Ishikawa (cell line): ENCODE results near the gene CDH24.

Experiments
- CEBPB ChIP-seq: IDR thresholded peaks from 2 replicates; pipeline ENCODE4 v1.6.1; 2012
- CREB1 ChIP-seq: IDR thresholded peaks from 2 replicates; pipeline ENCODE4 v1.6.1; 2012; ENCODE audit warnings: low read depth
- EGR1 ChIP-seq: IDR thresholded peaks from 2 replicates; pipeline ENCODE4 v1.6.1; 2012
- EP300 ChIP-seq: IDR thresholded peaks from 2 replicates; pipeline ENCODE4 v1.6.1; 2012; ENCODE audit warnings: borderline replicate concordance
- FOXM1 ChIP-seq: IDR thresholded peaks from 2 replicates; pipeline ENCODE4 v1.6.1; 2012; ENCODE audit warnings: low read depth, borderline replicate concordance
- MAX ChIP-seq: IDR thresholded peaks from 2 replicates; pipeline ENCODE4 v1.6.1; 2012
- NFIC ChIP-seq: IDR thresholded peaks from 2 replicates; pipeline ENCODE4 v1.6.1; 2012
- RAD21 ChIP-seq: IDR thresholded peaks from 2 replicates; pipeline ENCODE4 v1.6.1; 2012; ENCODE audit warnings: low read depth
- TAF1 ChIP-seq: IDR thresholded peaks from 2 replicates; pipeline ENCODE4 v1.6.1; 2012; ENCODE audit warnings: low read depth, mild to moderate bottlenecking
- TCF12 ChIP-seq: IDR thresholded peaks from 2 replicates; pipeline ENCODE4 v1.6.1; 2012; ENCODE audit warnings: low read depth
- TEAD4 ChIP-seq: IDR thresholded peaks from 2 replicates; pipeline ENCODE4 v1.6.1; 2012
- USF1 ChIP-seq: IDR thresholded peaks from 2 replicates; pipeline ENCODE4 v1.6.1; 2012
- YY1 ChIP-seq: IDR thresholded peaks from 2 replicates; pipeline ENCODE4 v1.6.1; 2012; ENCODE audit warnings: low read depth
- ZBTB7A ChIP-seq: IDR thresholded peaks from 2 replicates; pipeline ENCODE4 v1.6.1; 2012; ENCODE audit warnings: low read depth
- TF ChIP-seq, protein P1 (sequence below): IDR thresholded peaks from 2 replicates; pipeline ENCODE4 v1.6.1; 2012; ENCODE audit warnings: low read depth, mild to moderate bottlenecking

Gene CDH24

GRCh38 chr14:23074906-23075305 is 17.6 kb upstream of the CDH24 start:
- TF ChIP-seq MAX (no peak), YY1 (no peak), USF1 (no peak), FOXM1 (no peak), ZBTB7A (no peak), TCF12 (no peak), TAF1 (no peak), CREB1 (no peak), RAD21 (no peak), NFIC (no peak), EGR1 (no peak)
- TF ChIP-seq, protein P1, sequence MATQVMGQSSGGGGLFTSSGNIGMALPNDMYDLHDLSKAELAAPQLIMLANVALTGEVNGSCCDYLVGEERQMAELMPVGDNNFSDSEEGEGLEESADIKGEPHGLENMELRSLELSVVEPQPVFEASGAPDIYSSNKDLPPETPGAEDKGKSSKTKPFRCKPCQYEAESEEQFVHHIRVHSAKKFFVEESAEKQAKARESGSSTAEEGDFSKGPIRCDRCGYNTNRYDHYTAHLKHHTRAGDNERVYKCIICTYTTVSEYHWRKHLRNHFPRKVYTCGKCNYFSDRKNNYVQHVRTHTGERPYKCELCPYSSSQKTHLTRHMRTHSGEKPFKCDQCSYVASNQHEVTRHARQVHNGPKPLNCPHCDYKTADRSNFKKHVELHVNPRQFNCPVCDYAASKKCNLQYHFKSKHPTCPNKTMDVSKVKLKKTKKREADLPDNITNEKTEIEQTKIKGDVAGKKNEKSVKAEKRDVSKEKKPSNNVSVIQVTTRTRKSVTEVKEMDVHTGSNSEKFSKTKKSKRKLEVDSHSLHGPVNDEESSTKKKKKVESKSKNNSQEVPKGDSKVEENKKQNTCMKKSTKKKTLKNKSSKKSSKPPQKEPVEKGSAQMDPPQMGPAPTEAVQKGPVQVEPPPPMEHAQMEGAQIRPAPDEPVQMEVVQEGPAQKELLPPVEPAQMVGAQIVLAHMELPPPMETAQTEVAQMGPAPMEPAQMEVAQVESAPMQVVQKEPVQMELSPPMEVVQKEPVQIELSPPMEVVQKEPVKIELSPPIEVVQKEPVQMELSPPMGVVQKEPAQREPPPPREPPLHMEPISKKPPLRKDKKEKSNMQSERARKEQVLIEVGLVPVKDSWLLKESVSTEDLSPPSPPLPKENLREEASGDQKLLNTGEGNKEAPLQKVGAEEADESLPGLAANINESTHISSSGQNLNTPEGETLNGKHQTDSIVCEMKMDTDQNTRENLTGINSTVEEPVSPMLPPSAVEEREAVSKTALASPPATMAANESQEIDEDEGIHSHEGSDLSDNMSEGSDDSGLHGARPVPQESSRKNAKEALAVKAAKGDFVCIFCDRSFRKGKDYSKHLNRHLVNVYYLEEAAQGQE: no peak

- TF ChIP-seq MAX: 0 out of 2 replicates have a peak, but pooled peaks have one; percentile 43
- TF ChIP-seq, protein P1: no peak
- TF ChIP-seq USF1: peak; percentile 67
- no peak for TF ChIP-seq NFIC
Observed at GRCh38 chr14:23071921-23072539, 14.7 kb upstream of the CDH24 start.

GRCh38 chr14:23071244-23071920 is 14.1 kb upstream of the CDH24 start:
- TF ChIP-seq TAF1 (peak; percentile 94), RAD21 (no peak), CREB1 (no peak), TEAD4 (peak; percentile 41), EP300 (no peak), FOXM1 (no peak), TCF12 (0 out of 2 replicates have a peak, but pooled peaks have one; percentile 40), YY1 (peak; percentile 97), NFIC (no peak), EGR1 (peak; percentile 30; the same call in 1 of the 2 replicates), USF1 (no peak), MAX (no peak), CEBPB (0 out of 2 replicates have a peak, but pooled peaks have one; percentile 7), ZBTB7A (no peak)
- TF ChIP-seq, protein P1: no peak
